ENCODE results near the gene MTMR3.
"Not testable (repeated sequence)": the region's sequence is repeated elsewhere in the genome, so short reads cannot be mapped to it uniquely, and the experiment has no call there.

MTMR3 gene

GRCh38 chr22:29883045-29883774 lies at the start of gene MTMR3:
Gene MTMR3 (plus strand): TSS chr22:29883174. CDS start chr22:29971060, 87,886 bp downstream.
- no peaks in the 10 kb centered on the region for H3K36me3 ChIP-seq (ENCODE audit: insufficient read depth, low read length)
- H3K4me1 ChIP-seq (ENCODE audit: insufficient read depth, low read length) = peaks cover 8% of the 10 kb centered on the region
- H3K9me3 ChIP-seq (ENCODE audit: low read length) = no peaks in the 10 kb centered on the region
- H2AFZ ChIP-seq (ENCODE audit: low read depth, low read length) = peak within 1 kb of the TSS; percentile 76
- H3K27me3 ChIP-seq (ENCODE audit: insufficient read depth, low read length) = no peaks in the 10 kb centered on the region
- peak within 1 kb of the TSS; percentile 87 for H3K4me3 ChIP-seq (ENCODE audit: low read length)

GRCh38 chr22:29833392-29833965 lies 49.5 kb upstream of the MTMR3 start:
- H3K4me1 ChIP-seq (ENCODE audit: insufficient read depth, low read length) = peaks cover 9% of the 10 kb centered on the region
- no peak overlapping the region for H2AFZ ChIP-seq (ENCODE audit: low read depth, low read length)
- H3K4me3 ChIP-seq (ENCODE audit: low read length) = no peak overlapping the region
- no peaks in the 10 kb centered on the region for H3K27me3 ChIP-seq (ENCODE audit: insufficient read depth, low read length)
- H3K36me3 ChIP-seq (ENCODE audit: insufficient read depth, low read length) = peaks cover 40% of the 10 kb centered on the region
- H3K9me3 ChIP-seq (ENCODE audit: low read length) = no peaks in the 10 kb centered on the region

GRCh38 chr22:29834046-29834445 lies 48.9 kb upstream of the MTMR3 start:
- Histone ChIP-seq H2AFZ (ENCODE audit: low read depth, low read length) (no peak overlapping the region), H3K9me3 (ENCODE audit: low read length) (no peaks in the 10 kb centered on the region), H3K27me3 (ENCODE audit: insufficient read depth, low read length) (no peaks in the 10 kb centered on the region), H3K4me3 (ENCODE audit: low read length) (no peak overlapping the region), H3K4me1 (ENCODE audit: insufficient read depth, low read length) (peaks cover 10% of the 10 kb centered on the region), H3K36me3 (ENCODE audit: insufficient read depth, low read length) (peaks cover 40% of the 10 kb centered on the region)

GRCh38 chr22:29836791-29837370 lies 46.1 kb upstream of the MTMR3 start:
- H3K9me3 ChIP-seq (ENCODE audit: low read length); H3K27me3 ChIP-seq (ENCODE audit: insufficient read depth, low read length); H2AFZ ChIP-seq (ENCODE audit: low read depth, low read length): not testable (repeated sequence)
- peaks cover 10% of the 10 kb centered on the region for H3K4me1 ChIP-seq (ENCODE audit: insufficient read depth, low read length)
- peak overlapping the region; percentile 92 for H3K4me3 ChIP-seq (ENCODE audit: low read length)
- H3K36me3 ChIP-seq (ENCODE audit: insufficient read depth, low read length) = peaks cover 25% of the 10 kb centered on the region

- Histone ChIP-seq H3K9me3 (ENCODE audit: low read length) (no peaks in the 10 kb centered on the region), H3K4me1 (ENCODE audit: insufficient read depth, low read length) (peaks cover 10% of the 10 kb centered on the region), H3K36me3 (ENCODE audit: insufficient read depth, low read length) (peaks cover 19% of the 10 kb centered on the region), H3K27me3 (ENCODE audit: insufficient read depth, low read length) (no peaks in the 10 kb centered on the region), H3K4me3 (ENCODE audit: low read length) (peak within 1 kb of the TSS; percentile 92), H2AFZ (ENCODE audit: low read depth, low read length) (peak within 1 kb of the TSS; percentile 94)
Observed at GRCh38 chr22:29837741-29838598, 45.0 kb upstream of the MTMR3 start, which contains the start of gene ASCC2. Gene ASCC2 (minus strand): TSS chr22:29838274. CDS start chr22:29832325, 5,949 bp downstream.

- Histone ChIP-seq H3K36me3 (ENCODE audit: insufficient read depth, low read length) (peaks cover 13% of the 10 kb centered on the region), H3K4me3 (ENCODE audit: low read length) (peak overlapping the region; percentile 92), H3K9me3 (ENCODE audit: low read length) (no peaks in the 10 kb centered on the region), H3K4me1 (ENCODE audit: insufficient read depth, low read length) (peaks cover 10% of the 10 kb centered on the region), H2AFZ (ENCODE audit: low read depth, low read length) (peak overlapping the region; percentile 94), H3K27me3 (ENCODE audit: insufficient read depth, low read length) (no peaks in the 10 kb centered on the region)
Observed at GRCh38 chr22:29838599-29838956, 44.4 kb upstream of the MTMR3 start.

- H3K4me3 ChIP-seq (ENCODE audit: low read length) = peak overlapping the region; percentile 92
- H3K4me1 ChIP-seq (ENCODE audit: insufficient read depth, low read length) = peaks cover 10% of the 10 kb centered on the region
- H2AFZ ChIP-seq (ENCODE audit: low read depth, low read length) = no peak overlapping the region
- H3K27me3 ChIP-seq (ENCODE audit: insufficient read depth, low read length) = no peaks in the 10 kb centered on the region
- H3K9me3 ChIP-seq (ENCODE audit: low read length) = no peaks in the 10 kb centered on the region
- peaks cover 10% of the 10 kb centered on the region for H3K36me3 ChIP-seq (ENCODE audit: insufficient read depth, low read length)
Observed at GRCh38 chr22:29839039-29839438, 43.9 kb upstream of the MTMR3 start.

GRCh38 chr22:29840498-29840897 lies 42.5 kb upstream of the MTMR3 start:
- Histone ChIP-seq H3K4me1 (ENCODE audit: insufficient read depth, low read length) (peaks cover 10% of the 10 kb centered on the region), H2AFZ (ENCODE audit: low read depth, low read length) (no peak overlapping the region), H3K4me3 (ENCODE audit: low read length) (no peak overlapping the region), H3K36me3 (ENCODE audit: insufficient read depth, low read length) (peaks cover 4% of the 10 kb centered on the region), H3K27me3 (ENCODE audit: insufficient read depth, low read length) (no peaks in the 10 kb centered on the region), H3K9me3 (ENCODE audit: low read length) (no peaks in the 10 kb centered on the region)

GRCh38 chr22:29842172-29842571 lies 40.8 kb upstream of the MTMR3 start:
- Histone ChIP-seq H3K4me1 (ENCODE audit: insufficient read depth, low read length) (peaks cover 10% of the 10 kb centered on the region), H3K27me3 (ENCODE audit: insufficient read depth, low read length) (no peaks in the 10 kb centered on the region), H3K36me3 (ENCODE audit: insufficient read depth, low read length) (no peaks in the 10 kb centered on the region), H3K9me3 (ENCODE audit: low read length) (no peaks in the 10 kb centered on the region), H2AFZ (ENCODE audit: low read depth, low read length) (no peak overlapping the region), H3K4me3 (ENCODE audit: low read length) (no peak overlapping the region)

- Histone ChIP-seq H3K4me1 (ENCODE audit: insufficient read depth, low read length) (peaks cover 4% of the 10 kb centered on the region), H3K9me3 (ENCODE audit: low read length) (no peaks in the 10 kb centered on the region), H2AFZ (ENCODE audit: low read depth, low read length) (no peak overlapping the region), H3K27me3 (ENCODE audit: insufficient read depth, low read length) (no peaks in the 10 kb centered on the region), H3K36me3 (ENCODE audit: insufficient read depth, low read length) (no peaks in the 10 kb centered on the region), H3K4me3 (ENCODE audit: low read length) (no peak overlapping the region)
Observed at GRCh38 chr22:29842740-29843139, 40.2 kb upstream of the MTMR3 start.

GRCh38 chr22:29846290-29846689 lies 36.7 kb upstream of the MTMR3 start:
- no peak overlapping the region for H3K4me3 ChIP-seq (ENCODE audit: low read length)
- H2AFZ ChIP-seq (ENCODE audit: low read depth, low read length) = no peak overlapping the region
- H3K27me3 ChIP-seq (ENCODE audit: insufficient read depth, low read length) = no peaks in the 10 kb centered on the region
- no peaks in the 10 kb centered on the region for H3K36me3 ChIP-seq (ENCODE audit: insufficient read depth, low read length)
- H3K9me3 ChIP-seq (ENCODE audit: low read length) = no peaks in the 10 kb centered on the region
- peaks cover 4% of the 10 kb centered on the region for H3K4me1 ChIP-seq (ENCODE audit: insufficient read depth, low read length)

- Histone ChIP-seq H3K9me3 (ENCODE audit: low read length) (no peaks in the 10 kb centered on the region), H3K27me3 (ENCODE audit: insufficient read depth, low read length) (no peaks in the 10 kb centered on the region), H3K4me1 (ENCODE audit: insufficient read depth, low read length) (peaks cover 4% of the 10 kb centered on the region), H3K4me3 (ENCODE audit: low read length) (no peak overlapping the region), H3K36me3 (ENCODE audit: insufficient read depth, low read length) (no peaks in the 10 kb centered on the region), H2AFZ (ENCODE audit: low read depth, low read length) (no peak overlapping the region)
Observed at GRCh38 chr22:29848111-29848510, 34.9 kb upstream of the MTMR3 start.

GRCh38 chr22:29854432-29854831 lies 28.5 kb upstream of the MTMR3 start:
- H3K36me3 ChIP-seq (ENCODE audit: insufficient read depth, low read length) = no peaks in the 10 kb centered on the region
- no peak overlapping the region for H2AFZ ChIP-seq (ENCODE audit: low read depth, low read length)
- H3K4me3 ChIP-seq (ENCODE audit: low read length) = no peak overlapping the region
- H3K27me3 ChIP-seq (ENCODE audit: insufficient read depth, low read length) = no peaks in the 10 kb centered on the region
- H3K4me1 ChIP-seq (ENCODE audit: insufficient read depth, low read length) = no peaks in the 10 kb centered on the region
- H3K9me3 ChIP-seq (ENCODE audit: low read length) = no peaks in the 10 kb centered on the region

Measured in neuron (in vitro differentiated cells).